Heart left ventricle (tissue), 13 donors: ENCODE measurements around the gene DYTN.

Experiments
- CTCF ChIP-seq, 12 donors: fragments of 200-600 bp; sonication (generic) in 4 of 12; IDR thresholded peaks; one replicate each; pipeline versions ENCODE4 v1.5.0 to v1.8.0; 2018 to 2022; ENCODE audit warnings: antibody characterized with exemption in 12 of 12, mild to moderate bottlenecking in 5 of 12
- POLR2A ChIP-seq, 2 donors: fragments of 450-650 bp; IDR thresholded peaks; one replicate each; pipeline ENCODE4 v1.6.1; 2017; ENCODE audit warnings: antibody characterized with exemption in 2 of 2, mild to moderate bottlenecking in 2 of 2, moderate library complexity in 2 of 2
- donor health status: ischemic (EF 13 %, LVEDD 7.1; RV severe dilation, severe dysfunction).
- donor health status: DM: no; HTN: yes; CAD: no.
- donor health status: DM: no; HTN: no; CAD: no.
- donor health status: ischemic (EF 25% LVEDD 6.9; RV normal size, moderate dysfunction).
- donor health status: ischemic (EF 25% LVEDD 5.7; RV mildly dilated, moderate dysfunction).
- donor health status: ischemic (EF 35%, LVEDD 5.7; RV mildly dilated, moderate dysfunction).
- donor health status: nonischemic (EF 11% LVEDD 7.7; RV severe dilation, severe dysfunction).
- donor health status: DM: yes; HTN: yes; CAD: no.
- donor health status: PGD.
- donor health status: ischemic (EF 29% LVEDD 5.4; RV normal size, mild dysfunction).
- donor health status: nonischemic (EF 23%, LVEDD 6.1; RV moderate dilation, normal function).

DNA sequence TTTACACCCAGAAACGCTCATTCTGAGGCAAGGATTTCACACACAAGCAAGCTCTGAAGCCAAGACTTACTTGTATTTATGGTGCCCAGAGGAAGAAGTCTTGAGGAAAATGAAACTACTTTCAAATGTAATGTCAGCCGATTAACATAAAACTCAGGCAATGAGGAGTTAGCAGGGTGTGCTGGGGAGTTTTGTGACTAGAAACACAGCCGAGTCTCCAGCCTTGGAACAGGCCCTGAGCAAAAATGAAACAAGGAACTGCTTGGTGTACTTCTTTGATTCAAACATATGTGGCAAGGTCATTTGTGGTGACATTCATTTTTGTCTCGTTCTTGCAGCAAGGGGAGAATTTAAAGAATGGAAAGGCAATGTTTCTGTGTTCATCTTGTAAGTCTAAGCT is 4.5 kb downstream of the DYTN start:
- TF ChIP-seq POLR2A (IDR thresholded peaks at IDR 0.05) (no peak), CTCF (IDR thresholded peaks at IDR 0.05) (no peak)
